PC-3 (cell line): ENCODE data around the gene KRT3. TPM values are rescaled to one million over a fixed set of nuclear protein-coding genes. Genes with fewer than 3 reads are reported as not detected.
"Not testable (repeated sequence)": the region's sequence is repeated elsewhere in the genome, so short reads cannot be mapped to it uniquely, and the experiment has no call there.

Experiments
- ATAC-seq: fragments of 200-7000 bp; cut with Tn5 transposase; 2 replicates; pipeline ENCODE4 v1.9.1; 2020; ENCODE audit warnings: mild to moderate bottlenecking, moderate library complexity
- BruUV-seq: library from RNA; stranded (reverse); fragments of 400-500 nt; replicated peaks from 2 replicates; lab custom pipeline; 2021; lab: Mats Ljungman, UMichigan
- CTCF ChIA-PET: fragments of 300-600 bp; sonication (Branson Sonifier 250); formaldehyde crosslinking; loops from one replicate; lab custom pipeline; 2022; ENCODE audit warnings: antibody characterized with exemption; lab: Charles Lee
- POLR2A ChIA-PET: fragments of 300-600 bp; sonication (Branson Sonifier 250); formaldehyde crosslinking; loops from one replicate; lab custom pipeline; 2022; ENCODE audit warnings: antibody characterized with exemption; ENCODE audit not compliant: unreplicated experiment; lab: Charles Lee
- DNase-seq: peaks from one replicate; pipeline ENCODE4 v3.0.0-alpha.2; 2015
- H2AFZ ChIP-seq: fragments of 300-600 bp; sonication (generic); 2 replicates; pipeline ENCODE4 v1.6.0; 2016; ENCODE audit warnings: antibody characterized with exemption, low read length
- H3F3A ChIP-seq: fragments of 300-600 bp; sonication (generic); one replicate; pipeline ENCODE4 v1.6.0; 2017; ENCODE audit warnings: antibody characterized with exemption, low read length, control low read depth, mild to moderate bottlenecking; ENCODE audit not compliant: unreplicated experiment
- H3K27ac ChIP-seq: fragments of 300-600 bp; sonication (generic); 2 replicates; pipeline ENCODE4 v1.5.1; 2016; ENCODE audit warnings: mild to moderate bottlenecking, low read length
- H3K27me3 ChIP-seq: fragments of 300-600 bp; sonication (generic); 2 replicates; pipeline ENCODE4 v1.6.1; 2016; ENCODE audit warnings: low read length, mixed read lengths
- H3K36me3 ChIP-seq: fragments of 300-600 bp; sonication (generic); 2 replicates; pipeline ENCODE4 v1.6.1; 2016; ENCODE audit warnings: low read depth, mixed run types, low read length, mixed read lengths
- H3K4me1 ChIP-seq: fragments of 300-600 bp; sonication (generic); 2 replicates; pipeline ENCODE4 v1.5.1; 2016; ENCODE audit warnings: low read length; ENCODE audit not compliant: insufficient read depth
- H3K4me2 ChIP-seq: fragments of 300-600 bp; sonication (generic); 2 replicates; pipeline ENCODE4 v1.6.0; 2016; ENCODE audit warnings: low read length
- H3K4me3 ChIP-seq: fragments of 300-600 bp; sonication (generic); 2 replicates; pipeline ENCODE4 v1.5.1; 2016; ENCODE audit warnings: mild to moderate bottlenecking, low read length, mixed read lengths
- H3K79me2 ChIP-seq: fragments of 300-600 bp; sonication (generic); 2 replicates; pipeline ENCODE4 v1.6.1; 2017; ENCODE audit warnings: low read length, mixed read lengths
- H3K9ac ChIP-seq: fragments of 300-600 bp; sonication (generic); 2 replicates; pipeline ENCODE4 v1.6.0; 2016; ENCODE audit warnings: mild to moderate bottlenecking, low read length
- H3K9me2 ChIP-seq: fragments of 300-600 bp; sonication (generic); replicated peaks from 2 replicates; pipeline ENCODE4 v1.6.1; 2016; ENCODE audit warnings: mixed run types, low read length, mixed read lengths
- H3K9me3 ChIP-seq: fragments of 300-600 bp; sonication (generic); 2 replicates; pipeline ENCODE4 v1.6.1; 2016; ENCODE audit warnings: low read length, mixed read lengths
- H4K20me1 ChIP-seq: fragments of 300-600 bp; sonication (generic); 2 replicates; pipeline ENCODE4 v1.6.1; 2016; ENCODE audit warnings: low read length, mixed read lengths
- EZH2 ChIP-seq: fragments of 300-600 bp; sonication (generic); IDR thresholded peaks from one replicate; pipeline ENCODE4 v1.6.1; 2017; ENCODE audit warnings: antibody characterized with exemption, mild to moderate bottlenecking, low read length; ENCODE audit not compliant: unreplicated experiment
- EZH2phosphoT487 ChIP-seq: fragments of 300-600 bp; sonication (generic); IDR thresholded peaks from 2 replicates; pipeline ENCODE4 v1.6.1; 2018; ENCODE audit warnings: mild to moderate bottlenecking, antibody characterized with exemption, low read length, borderline replicate concordance
- intact Hi-C: fragments of 100-400 bp; cut with micrococcal nuclease; formaldehyde crosslinking; loops from 2 replicates; pipeline ENCODE4 v1.9.0; 2023
- total RNA-seq: library from RNA; depleted of rRNA; stranded (reverse); fragments of >200 nt; gene quantifications from 2 replicates; pipeline ENCODE4 v1.2.3, GENCODE V29; 2014
- TF ChIP-seq, protein P1 (sequence below): fragments of 300-600 bp; sonication (generic); conservative IDR thresholded peaks from 2 replicates; pipeline ENCODE4 v1.5.1; 2017; ENCODE audit warnings: antibody characterized with exemption, low read depth, mild to moderate bottlenecking, low read length

The KRT3 gene
- total RNA-seq, 1 experiment from 2014 or later: 0.33 TPM

DNA sequence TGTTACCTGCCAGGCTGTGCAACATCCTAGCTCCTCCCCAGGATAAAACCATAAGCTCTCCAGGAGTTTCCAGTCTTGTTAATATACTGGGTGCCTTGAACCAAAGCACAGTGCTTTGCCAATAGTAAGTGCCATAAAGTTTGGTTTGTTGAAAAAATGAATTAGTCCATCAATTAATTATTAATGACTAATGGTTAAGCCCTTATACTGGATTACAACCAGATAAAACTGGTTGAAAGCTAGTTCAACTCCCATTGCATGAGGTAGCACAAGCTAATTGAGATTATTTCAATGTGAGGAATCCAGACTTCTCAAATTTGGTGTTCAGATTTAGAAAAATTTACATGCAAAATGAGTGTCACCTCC lies 1.6 kb upstream of the KRT3 start:
- Histone ChIP-seq H2AFZ (no peak overlapping the region), H3K9ac (peak overlapping the region; percentile 22; the same call in 1 of the 2 replicates), H3K4me3 (no peak overlapping the region), H3K9me3 (no peaks in the 10 kb centered on the region), H3K79me2 (no peaks in the 10 kb centered on the region), H3K36me3 (no peaks in the 10 kb centered on the region), H3K4me1 (peaks cover 69% of the 10 kb centered on the region), H3K27ac (peak overlapping the region; percentile 89), H3F3A (no peaks in the 10 kb centered on the region), H3K4me2 (peak overlapping the region; percentile 29), H3K27me3 (no peaks in the 10 kb centered on the region), H3K9me2 (no peaks in the 10 kb centered on the region), H4K20me1 (no peaks in the 10 kb centered on the region)
- BruUV-seq: no TSS peak
- CTCF ChIA-PET: no interaction called here
- intact Hi-C loops: no loop called here
- ATAC-seq: no peak
- no peak for DNase-seq
- no peak for TF ChIP-seq EZH2phosphoT487
- TF ChIP-seq, protein P1, sequence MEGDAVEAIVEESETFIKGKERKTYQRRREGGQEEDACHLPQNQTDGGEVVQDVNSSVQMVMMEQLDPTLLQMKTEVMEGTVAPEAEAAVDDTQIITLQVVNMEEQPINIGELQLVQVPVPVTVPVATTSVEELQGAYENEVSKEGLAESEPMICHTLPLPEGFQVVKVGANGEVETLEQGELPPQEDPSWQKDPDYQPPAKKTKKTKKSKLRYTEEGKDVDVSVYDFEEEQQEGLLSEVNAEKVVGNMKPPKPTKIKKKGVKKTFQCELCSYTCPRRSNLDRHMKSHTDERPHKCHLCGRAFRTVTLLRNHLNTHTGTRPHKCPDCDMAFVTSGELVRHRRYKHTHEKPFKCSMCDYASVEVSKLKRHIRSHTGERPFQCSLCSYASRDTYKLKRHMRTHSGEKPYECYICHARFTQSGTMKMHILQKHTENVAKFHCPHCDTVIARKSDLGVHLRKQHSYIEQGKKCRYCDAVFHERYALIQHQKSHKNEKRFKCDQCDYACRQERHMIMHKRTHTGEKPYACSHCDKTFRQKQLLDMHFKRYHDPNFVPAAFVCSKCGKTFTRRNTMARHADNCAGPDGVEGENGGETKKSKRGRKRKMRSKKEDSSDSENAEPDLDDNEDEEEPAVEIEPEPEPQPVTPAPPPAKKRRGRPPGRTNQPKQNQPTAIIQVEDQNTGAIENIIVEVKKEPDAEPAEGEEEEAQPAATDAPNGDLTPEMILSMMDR: no peak
- TF ChIP-seq EZH2: no peak
- POLR2A ChIA-PET: interaction anchor here (0.7 kb wide), 1 partner anchor 72 kb away, joined by 3 read pairs; no protein-coding TSS in a partner anchor

DNA sequence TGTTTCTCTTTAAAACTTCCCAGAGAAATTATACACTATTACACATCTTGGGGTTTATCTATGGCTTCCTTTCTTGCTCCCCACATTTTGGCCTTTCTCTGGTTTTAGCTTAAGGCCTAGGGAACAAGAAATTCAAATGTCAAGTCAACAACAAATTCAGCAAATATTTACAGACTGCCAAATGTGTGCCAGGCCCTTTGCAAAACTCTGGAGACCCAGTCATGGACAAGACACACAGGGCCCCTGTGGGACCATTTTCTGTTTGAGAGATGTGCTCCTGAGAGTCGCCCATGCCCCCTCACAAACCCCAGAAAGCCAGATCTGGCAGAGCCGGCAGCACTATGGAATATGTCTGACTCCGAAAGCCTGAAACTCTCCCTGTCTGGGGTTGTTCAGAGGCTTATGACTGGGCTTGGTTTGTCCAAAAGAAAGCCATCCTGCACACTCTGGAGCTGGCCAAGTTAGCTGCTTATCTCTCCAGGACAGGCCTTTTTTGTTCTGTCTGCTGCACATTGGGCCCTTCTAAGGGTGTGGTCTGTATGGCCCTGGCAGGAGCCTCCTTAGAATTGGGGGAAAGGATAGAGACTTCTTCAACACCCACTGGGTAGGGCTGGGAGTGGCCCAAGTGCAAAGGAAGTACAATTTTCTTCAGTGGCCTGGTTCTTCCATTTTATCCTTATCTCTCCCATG lies 1.1 kb upstream of the KRT3 start:
- H3K27ac ChIP-seq: peak overlapping the region; percentile 89
- no peaks in the 10 kb centered on the region for H4K20me1 ChIP-seq
- no peaks in the 10 kb centered on the region for H3K9me3 ChIP-seq
- H3F3A ChIP-seq: no peaks in the 10 kb centered on the region
- no peak for ATAC-seq
- peak overlapping the region; percentile 22; the same call in 1 of the 2 replicates for H3K9ac ChIP-seq
- BruUV-seq: no TSS peak
- H3K4me1 ChIP-seq: peaks cover 69% of the 10 kb centered on the region
- no peak overlapping the region for H2AFZ ChIP-seq
- H3K36me3 ChIP-seq: no peaks in the 10 kb centered on the region
- intact Hi-C loops: no loop called here
- CTCF ChIA-PET: no interaction called here
- H3K79me2 ChIP-seq: no peaks in the 10 kb centered on the region
- DNase-seq: peak; percentile 45
- no peaks in the 10 kb centered on the region for H3K27me3 ChIP-seq
- POLR2A ChIA-PET: no interaction called here
- no peaks in the 10 kb centered on the region for H3K9me2 ChIP-seq
- H3K4me2 ChIP-seq: peak overlapping the region; percentile 29; the same call in 1 of the 2 replicates
- H3K4me3 ChIP-seq: no peak overlapping the region
- no peak for TF ChIP-seq EZH2phosphoT487
- TF ChIP-seq EZH2: no peak
- TF ChIP-seq, protein P1: no peak

DNA sequence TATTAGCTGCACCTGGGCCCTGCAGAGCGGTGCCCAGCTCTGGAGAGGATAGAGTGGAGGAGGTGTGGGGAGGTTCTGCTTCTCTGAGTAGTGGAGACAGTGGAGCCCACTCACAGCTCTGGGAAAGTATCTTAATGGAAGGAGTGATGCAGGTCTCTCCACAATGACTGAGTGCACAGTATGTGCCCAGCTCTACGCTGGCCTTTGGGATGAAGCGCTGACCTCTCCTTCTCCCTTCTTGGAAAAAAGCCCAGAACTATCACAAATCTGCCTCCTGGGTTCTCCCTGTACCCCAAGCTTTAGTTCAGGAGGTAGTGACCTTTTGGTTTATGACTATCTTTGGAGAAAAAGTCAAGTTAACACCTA lies 495 bp upstream of the KRT3 start:
- Histone ChIP-seq H3F3A (no peaks in the 10 kb centered on the region), H3K9me3 (no peaks in the 10 kb centered on the region), H3K27ac (peak overlapping the region; percentile 89; the same call in 1 of the 2 replicates), H3K36me3 (no peaks in the 10 kb centered on the region), H3K4me1 (peaks cover 64% of the 10 kb centered on the region), H3K4me3 (no peak overlapping the region), H3K9me2 (no peaks in the 10 kb centered on the region), H3K27me3 (no peaks in the 10 kb centered on the region), H3K9ac (no peak overlapping the region; the same call in 1 of the 2 replicates), H2AFZ (no peak overlapping the region), H4K20me1 (no peaks in the 10 kb centered on the region), H3K4me2 (no peak overlapping the region), H3K79me2 (no peaks in the 10 kb centered on the region)
- POLR2A ChIA-PET: no interaction called here
- DNase-seq (no peak), ATAC-seq (no peak)
- TF ChIP-seq EZH2phosphoT487 (no peak), EZH2 (no peak)
- TF ChIP-seq, protein P1: no peak
- CTCF ChIA-PET: no interaction called here
- no TSS peak for BruUV-seq
- intact Hi-C loops: no loop called here

DNA sequence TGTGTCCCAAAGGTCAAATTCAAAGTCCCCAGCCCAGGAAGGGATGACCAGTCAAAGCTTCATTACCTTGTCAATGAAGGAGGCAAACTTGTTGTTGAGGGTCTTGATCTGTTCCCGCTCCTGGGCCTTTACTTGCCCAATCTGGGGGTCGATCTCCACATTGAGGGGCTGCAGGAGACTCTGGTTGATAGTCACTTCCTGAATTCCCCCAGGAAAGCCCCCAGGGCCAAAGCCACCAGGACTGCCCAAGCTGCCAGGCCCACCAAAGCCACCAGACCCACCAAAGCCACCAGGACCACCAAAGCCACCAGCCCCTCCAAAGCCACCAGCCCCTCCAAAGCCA lies 614 bp downstream of the KRT3 start:
- H3K9me2 ChIP-seq, H3K4me2 ChIP-seq, CTCF ChIA-PET, H3K27me3 ChIP-seq, H3K36me3 ChIP-seq, ATAC-seq, POLR2A ChIA-PET, H3K9me3 ChIP-seq, BruUV-seq, H3K79me2 ChIP-seq, H3F3A ChIP-seq, DNase-seq, H3K4me3 ChIP-seq, H2AFZ ChIP-seq, H4K20me1 ChIP-seq, intact Hi-C loops: not testable (repeated sequence)
- peak overlapping the region; percentile 71 for H3K9ac ChIP-seq
- peaks cover 53% of the 10 kb centered on the region for H3K4me1 ChIP-seq
- peak overlapping the region; percentile 96 for H3K27ac ChIP-seq
